Daoy (cell line): ENCODE measurements around the gene CLEC20A. TPM values are rescaled to one million over a fixed set of nuclear protein-coding genes. Genes with fewer than 3 reads are reported as not detected.

Experiments
- DNase-seq: peaks from one replicate; pipeline ENCODE4 v3.0.0-alpha.2; 2015; ENCODE audit warnings: low read depth
- total RNA-seq: library from RNA; depleted of rRNA; stranded (reverse); fragments of >200 nt; shearing (Covaris generic); gene quantifications from 2 replicates; pipeline ENCODE4 v1.2.3, GENCODE V29; 2014

The CLEC20A gene
- total RNA-seq, 1 experiment from 2014 or later, result not detected

- no peak for DNase-seq
These were observed 3.5 kb upstream of the CLEC20A start for GRCh38 chr1:178500091-178500770.

GRCh38 chr1:178498896-178499675 is 2.3 kb upstream of the CLEC20A start:
- no peak for DNase-seq

GRCh38 chr1:178497903-178498478 is 1.2 kb upstream of the CLEC20A start:
- no peak for DNase-seq

- DNase-seq, result no peak
These were observed 889 bp downstream of the CLEC20A start for GRCh38 chr1:178495741-178496409.

GRCh38 chr1:178495158-178495557 is 1.6 kb downstream of the CLEC20A start:
- DNase-seq, result no peak

GRCh38 chr1:178494569-178494971 is 2.2 kb downstream of the CLEC20A start:
- no peak for DNase-seq

- no peak for DNase-seq
These were observed 3.4 kb downstream of the CLEC20A start for GRCh38 chr1:178493301-178493741.

- DNase-seq, result no peak
These were observed 4.4 kb downstream of the CLEC20A start for GRCh38 chr1:178492341-178492740.

GRCh38 chr1:178491721-178492120 is 5.0 kb downstream of the CLEC20A start:
- DNase-seq, result no peak

GRCh38 chr1:178490967-178491366 is 5.8 kb downstream of the CLEC20A start:
- no peak for DNase-seq

GRCh38 chr1:178490136-178490535 is 6.6 kb downstream of the CLEC20A start:
- no peak for DNase-seq

GRCh38 chr1:178489399-178489798 is 7.4 kb downstream of the CLEC20A start:
- no peak for DNase-seq

- DNase-seq, result no peak
These were observed 8.4 kb downstream of the CLEC20A start for GRCh38 chr1:178488393-178488792.

- DNase-seq, result no peak
These were observed 9.6 kb downstream of the CLEC20A start for GRCh38 chr1:178487070-178487615.

GRCh38 chr1:178486100-178487069 is 10.4 kb downstream of the CLEC20A start:
- DNase-seq, result no peak

- no peak for DNase-seq
These were observed 11.2 kb downstream of the CLEC20A start for GRCh38 chr1:178485541-178485981.

- no peak for DNase-seq
These were observed 12.0 kb downstream of the CLEC20A start for GRCh38 chr1:178484698-178485225.

- DNase-seq, result no peak
These were observed 13.4 kb downstream of the CLEC20A start for GRCh38 chr1:178483251-178483957.

GRCh38 chr1:178477841-178478240 is 18.9 kb downstream of the CLEC20A start:
- DNase-seq, result no peak

GRCh38 chr1:178477373-178477772 is 19.4 kb downstream of the CLEC20A start:
- DNase-seq, result no peak
